K562 (cell line): ENCODE results near the gene BCR. TPM values are rescaled to one million over a fixed set of nuclear protein-coding genes. Genes with fewer than 3 reads are reported as not detected.

Experiments used
- CAMTA2 ChIP-seq: fragments of 250-450 bp; sonication (Bioruptor Pico); conservative IDR thresholded peaks from 2 replicates; pipeline ENCODE4 v1.5.1; 2022
- CHD7 ChIP-seq: fragments of 200-600 bp; sonication (generic); IDR thresholded peaks from one replicate; pipeline ENCODE4 v1.6.1; 2012; ENCODE audit warnings: mild to moderate bottlenecking, low read depth, low read length, inconsistent platforms
- IFI16 ChIP-seq: fragments of 250-450 bp; sonication (Bioruptor Pico); IDR thresholded peaks from 2 replicates; pipeline ENCODE4 v2.1.2; 2022; ENCODE audit warnings: mild to moderate bottlenecking, inconsistent platforms
- polyA plus RNA-seq, 8 experiments: library from polyadenylated mRNA; depleted of rRNA in 4 of 8; stranded (reverse) in 5 of 8; unstranded in 3 of 8; fragments of >200 nt; fragmentation: Nextera tagmentation in 2 of 8; fragmentation: Illumina TruSeq in 1 of 8; extraction: Ambion mirVana in 2 of 8; extraction: Trizol in 1 of 8; gene quantifications; 2 replicates each; pipeline versions ENCODE4 v1.2.1 to v1.2.3, GENCODE V29; 2011 to 2014; ENCODE audit warnings: inconsistent platforms in 1 of 8, missing spikeins in 1 of 8
- total RNA-seq, 7 experiments: library from RNA; depleted of rRNA in 6 of 7; stranded (reverse); fragments of >200 nt in 6 of 7; fragmentation: Illumina TruSeq in 2 of 7; extraction: Trizol in 2 of 7; gene quantifications; 2 replicates each; pipeline versions ENCODE4 v1.2.1 to v1.2.3, GENCODE V29; 2011 to 2021; ENCODE audit warnings: low replicate concordance in 1 of 7
- TF ChIP-seq, protein P1 (sequence below): sonication (generic); formaldehyde crosslinking; IDR thresholded peaks from 2 replicates; pipeline ENCODE4 v1.8.0; 2022; ENCODE audit warnings: mild to moderate bottlenecking, missing genetic modification reagents
- TF ChIP-seq, protein P2 (sequence below): fragments of 450-650 bp; formaldehyde crosslinking; IDR thresholded peaks from 2 replicates; pipeline ENCODE4 v1.4.0; 2020; ENCODE audit warnings: mild to moderate bottlenecking

BCR gene
- total and polyA plus RNA-seq, 9 of the 15 experiments (the other 6 are each of a cell fraction or from before 2014, with no cell fraction given): 0.41 to 150 (median 45.6) TPM

- TF ChIP-seq CAMTA2 (CRISPR knock-in tag): no peak
- TF ChIP-seq, protein P1, sequence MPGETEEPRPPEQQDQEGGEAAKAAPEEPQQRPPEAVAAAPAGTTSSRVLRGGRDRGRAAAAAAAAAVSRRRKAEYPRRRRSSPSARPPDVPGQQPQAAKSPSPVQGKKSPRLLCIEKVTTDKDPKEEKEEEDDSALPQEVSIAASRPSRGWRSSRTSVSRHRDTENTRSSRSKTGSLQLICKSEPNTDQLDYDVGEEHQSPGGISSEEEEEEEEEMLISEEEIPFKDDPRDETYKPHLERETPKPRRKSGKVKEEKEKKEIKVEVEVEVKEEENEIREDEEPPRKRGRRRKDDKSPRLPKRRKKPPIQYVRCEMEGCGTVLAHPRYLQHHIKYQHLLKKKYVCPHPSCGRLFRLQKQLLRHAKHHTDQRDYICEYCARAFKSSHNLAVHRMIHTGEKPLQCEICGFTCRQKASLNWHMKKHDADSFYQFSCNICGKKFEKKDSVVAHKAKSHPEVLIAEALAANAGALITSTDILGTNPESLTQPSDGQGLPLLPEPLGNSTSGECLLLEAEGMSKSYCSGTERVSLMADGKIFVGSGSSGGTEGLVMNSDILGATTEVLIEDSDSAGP (CRISPR knock-in tag): no peak
- TF ChIP-seq IFI16 (CRISPR knock-in tag): no peak
- TF ChIP-seq, protein P2, sequence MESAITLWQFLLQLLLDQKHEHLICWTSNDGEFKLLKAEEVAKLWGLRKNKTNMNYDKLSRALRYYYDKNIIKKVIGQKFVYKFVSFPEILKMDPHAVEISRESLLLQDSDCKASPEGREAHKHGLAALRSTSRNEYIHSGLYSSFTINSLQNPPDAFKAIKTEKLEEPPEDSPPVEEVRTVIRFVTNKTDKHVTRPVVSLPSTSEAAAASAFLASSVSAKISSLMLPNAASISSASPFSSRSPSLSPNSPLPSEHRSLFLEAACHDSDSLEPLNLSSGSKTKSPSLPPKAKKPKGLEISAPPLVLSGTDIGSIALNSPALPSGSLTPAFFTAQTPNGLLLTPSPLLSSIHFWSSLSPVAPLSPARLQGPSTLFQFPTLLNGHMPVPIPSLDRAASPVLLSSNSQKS: no peak
- no peak for TF ChIP-seq CHD7
Measured at GRCh38 chr22:23224846-23225245, 44.5 kb downstream of the BCR start (continued).
